Left lung (tissue), 10 donors: Measurements from ENCODE around the gene PTPRS. TPM values are rescaled to one million over a fixed set of nuclear protein-coding genes. Genes with fewer than 3 reads are reported as not detected.
"Not testable (repeated sequence)": the region's sequence is repeated elsewhere in the genome, so short reads cannot be mapped to it uniquely, and the experiment has no call there.

Experiments
- ATAC-seq: fragments of 200-7000 bp; cut with Tn5 transposase; one replicate; pipeline ENCODE4 v1.9.1; 2020; ENCODE audit warnings: moderate library complexity
- DNase-seq, 4 donors: peaks; one replicate each; pipeline ENCODE4 v3.0.0-alpha.2; 2013 to 2020
- H3K27ac ChIP-seq, 2 donors: fragments of 200-600 bp; sonication (generic) in 1 of 2; one replicate each; pipeline versions ENCODE4 v1.5.0 to v1.8.0; 2020 to 2021
- H3K27me3 ChIP-seq, 2 donors: fragments of 200-600 bp; sonication (generic) in 1 of 2; one replicate each; pipeline versions ENCODE4 v1.5.0 to v1.8.0; 2020 to 2021
- H3K36me3 ChIP-seq, 2 donors: fragments of 200-600 bp; sonication (generic) in 1 of 2; one replicate each; pipeline versions ENCODE4 v1.5.0 to v1.8.0; 2020 to 2021
- H3K4me1 ChIP-seq, 2 donors: fragments of 200-600 bp; one replicate each; pipeline ENCODE4 v1.8.0; 2021
- H3K4me3 ChIP-seq, 2 donors: fragments of 200-600 bp; sonication (generic) in 1 of 2; one replicate each; pipeline versions ENCODE4 v1.5.0 to v1.8.0; 2020 to 2021; ENCODE audit warnings: mild to moderate bottlenecking in 1 of 2
- H3K9me3 ChIP-seq, 2 donors: fragments of 200-600 bp; sonication (generic) in 1 of 2; one replicate each; pipeline versions ENCODE4 v1.5.0 to v1.8.0; 2020 to 2021
- intact Hi-C, 2 donors: fragments of 100-400 bp; cut with DNase I; formaldehyde crosslinking; loops; one replicate each; pipeline versions ENCODE4 v1.11.2 to v1.14.2; 2022
- polyA plus RNA-seq, 6 donors: library from polyadenylated mRNA; unstranded; fragments of 120-200 nt; gene quantifications; one replicate each; pipeline ENCODE4 v1.2.1, GENCODE V29; 2013; ENCODE audit not compliant: insufficient read length in 6 of 6
- total RNA-seq, 2 donors: library from RNA; stranded (reverse); fragmentation: NEBNext Ultra II Directional; extraction: Animal tissue kit (Norgen Biotek cat#: 25700); gene quantifications; one replicate each; pipeline ENCODE4 v1.2.1, GENCODE V29; 2021
- TF ChIP-seq, protein P1 (sequence below), 2 donors: fragments of 200-600 bp; sonication (generic) in 1 of 2; IDR thresholded peaks; one replicate each; pipeline versions ENCODE4 v1.5.0 to v1.8.0; 2021; ENCODE audit warnings: antibody characterized with exemption in 2 of 2
- donor health status: DM: no; HTN: yes; CAD: no.
- donor health status: DM: no; HTN: no; CAD: no.

The PTPRS gene
- total and polyA plus RNA-seq, 8 donors: 61.7 to 97.9 (median 75.3) TPM

GRCh38 chr19:5330307-5330720 is 10.3 kb downstream of the PTPRS start:
- Histone ChIP-seq H3K27ac (no peak overlapping the region), H3K4me3 (no peak overlapping the region), H3K36me3 (no peaks in the 10 kb centered on the region), H3K4me1 (no peaks in the 10 kb centered on the region), H3K9me3 (no peaks in the 10 kb centered on the region), H3K27me3 (peaks cover 0 to 45% of the 10 kb centered on the region in 2 donors)
- TF ChIP-seq, protein P1, sequence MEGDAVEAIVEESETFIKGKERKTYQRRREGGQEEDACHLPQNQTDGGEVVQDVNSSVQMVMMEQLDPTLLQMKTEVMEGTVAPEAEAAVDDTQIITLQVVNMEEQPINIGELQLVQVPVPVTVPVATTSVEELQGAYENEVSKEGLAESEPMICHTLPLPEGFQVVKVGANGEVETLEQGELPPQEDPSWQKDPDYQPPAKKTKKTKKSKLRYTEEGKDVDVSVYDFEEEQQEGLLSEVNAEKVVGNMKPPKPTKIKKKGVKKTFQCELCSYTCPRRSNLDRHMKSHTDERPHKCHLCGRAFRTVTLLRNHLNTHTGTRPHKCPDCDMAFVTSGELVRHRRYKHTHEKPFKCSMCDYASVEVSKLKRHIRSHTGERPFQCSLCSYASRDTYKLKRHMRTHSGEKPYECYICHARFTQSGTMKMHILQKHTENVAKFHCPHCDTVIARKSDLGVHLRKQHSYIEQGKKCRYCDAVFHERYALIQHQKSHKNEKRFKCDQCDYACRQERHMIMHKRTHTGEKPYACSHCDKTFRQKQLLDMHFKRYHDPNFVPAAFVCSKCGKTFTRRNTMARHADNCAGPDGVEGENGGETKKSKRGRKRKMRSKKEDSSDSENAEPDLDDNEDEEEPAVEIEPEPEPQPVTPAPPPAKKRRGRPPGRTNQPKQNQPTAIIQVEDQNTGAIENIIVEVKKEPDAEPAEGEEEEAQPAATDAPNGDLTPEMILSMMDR (IDR thresholded peaks at IDR 0.05): no peak
- intact Hi-C loops: no loop called here
- ATAC-seq (no peak), DNase-seq (no peak)

- Histone ChIP-seq H3K27me3 (peaks cover 0 to 43% of the 10 kb centered on the region in 2 donors), H3K4me1 (no peaks in the 10 kb centered on the region), H3K36me3 (no peaks in the 10 kb centered on the region), H3K9me3 (peaks cover 0 to 4% of the 10 kb centered on the region in 2 donors), H3K4me3 (no peak overlapping the region), H3K27ac (no peak overlapping the region)
- ATAC-seq (no peak), DNase-seq (no peak)
- TF ChIP-seq, protein P1 (IDR thresholded peaks at IDR 0.05): no peak
- intact Hi-C loops: no loop called here
These were observed 11.5 kb downstream of the PTPRS start for GRCh38 chr19:5329141-5329540.

- H3K4me3 ChIP-seq, H3K27ac ChIP-seq, H3K9me3 ChIP-seq, intact Hi-C loops, DNase-seq, H3K36me3 ChIP-seq, ATAC-seq, H3K4me1 ChIP-seq: not testable (repeated sequence)
- H3K27me3 ChIP-seq: peaks cover 0 to 39% of the 10 kb centered on the region in 2 donors
These were observed 12.2 kb downstream of the PTPRS start for GRCh38 chr19:5328407-5328806.

- H3K27me3 ChIP-seq: peaks cover 0 to 42% of the 10 kb centered on the region in 2 donors
- ATAC-seq (no peak), DNase-seq (peak in 1 of 4 donors; percentile 72)
- no peaks in the 10 kb centered on the region for H3K4me1 ChIP-seq
- TF ChIP-seq, protein P1 (IDR thresholded peaks at IDR 0.05): no peak
- H3K27ac ChIP-seq: no peak overlapping the region
- intact Hi-C loops: no loop called here
- H3K9me3 ChIP-seq: peaks cover 0 to 4% of the 10 kb centered on the region in 2 donors
- H3K4me3 ChIP-seq: no peak overlapping the region
- H3K36me3 ChIP-seq: no peaks in the 10 kb centered on the region
These were observed 13.5 kb downstream of the PTPRS start for GRCh38 chr19:5326986-5327623.

- no peak overlapping the region for H3K4me3 ChIP-seq
- TF ChIP-seq, protein P1 (IDR thresholded peaks at IDR 0.05): no peak
- no peak overlapping the region for H3K27ac ChIP-seq
- no peaks in the 10 kb centered on the region for H3K4me1 ChIP-seq
- H3K9me3 ChIP-seq: peaks cover 0 to 4% of the 10 kb centered on the region in 2 donors
- H3K36me3 ChIP-seq: no peaks in the 10 kb centered on the region
- DNase-seq (no peak), ATAC-seq (no peak)
- intact Hi-C loops: no loop called here
- peaks cover 0 to 48% of the 10 kb centered on the region in 2 donors for H3K27me3 ChIP-seq
These were observed 14.1 kb downstream of the PTPRS start for GRCh38 chr19:5326545-5326944.

DNA sequence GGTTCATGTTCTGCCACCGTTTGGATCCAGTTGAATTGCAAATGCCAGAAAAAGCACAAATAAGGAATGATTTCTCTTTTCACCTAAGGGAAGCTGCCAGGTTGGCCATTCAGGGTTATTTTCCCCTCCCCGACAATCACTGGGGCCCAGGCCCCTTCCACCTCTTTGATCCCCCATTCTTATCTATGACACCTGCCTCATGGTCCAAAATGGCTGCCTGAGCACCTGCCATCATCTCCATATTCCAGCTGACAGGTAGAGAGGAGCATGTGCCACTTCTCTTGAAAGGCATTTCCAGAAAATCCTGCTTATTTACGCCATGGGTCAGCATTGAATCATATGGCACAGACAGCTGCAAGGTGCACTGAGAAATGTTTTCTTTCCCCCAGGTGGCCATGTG is 15.7 kb downstream of the PTPRS start:
- ATAC-seq (no peak), DNase-seq (no peak)
- peaks cover 0 to 4% of the 10 kb centered on the region in 2 donors for H3K9me3 ChIP-seq
- no peaks in the 10 kb centered on the region for H3K36me3 ChIP-seq
- peaks cover 0 to 59% of the 10 kb centered on the region in 2 donors for H3K27me3 ChIP-seq
- no peak overlapping the region for H3K4me3 ChIP-seq
- intact Hi-C loops: no loop called here
- TF ChIP-seq, protein P1 (IDR thresholded peaks at IDR 0.05): no peak
- H3K4me1 ChIP-seq: no peaks in the 10 kb centered on the region
- H3K27ac ChIP-seq: no peak overlapping the region
